Coronary artery (tissue), 2 donors: ENCODE data around the gene SMPD1.

Experiments
- DNase-seq: peaks from one replicate; pipeline ENCODE4 v3.0.0-alpha.2; 2017; ENCODE audit warnings: low spot score
- H3K27ac ChIP-seq, 2 donors: fragments of 200-600 bp; sonication (generic); one replicate each; pipeline ENCODE4 v1.5.1; 2016 to 2019
- H3K4me3 ChIP-seq: fragments of 200-600 bp; sonication (generic); 2 replicates; pipeline ENCODE4 v1.5.1; 2016; ENCODE audit warnings: mild to moderate bottlenecking, moderate library complexity
- TF ChIP-seq, protein P1 (sequence below): fragments of 200-600 bp; sonication (generic); IDR thresholded peaks from one replicate; pipeline ENCODE4 v1.5.1; 2019; ENCODE audit warnings: antibody characterized with exemption

SMPD1 gene

DNA sequence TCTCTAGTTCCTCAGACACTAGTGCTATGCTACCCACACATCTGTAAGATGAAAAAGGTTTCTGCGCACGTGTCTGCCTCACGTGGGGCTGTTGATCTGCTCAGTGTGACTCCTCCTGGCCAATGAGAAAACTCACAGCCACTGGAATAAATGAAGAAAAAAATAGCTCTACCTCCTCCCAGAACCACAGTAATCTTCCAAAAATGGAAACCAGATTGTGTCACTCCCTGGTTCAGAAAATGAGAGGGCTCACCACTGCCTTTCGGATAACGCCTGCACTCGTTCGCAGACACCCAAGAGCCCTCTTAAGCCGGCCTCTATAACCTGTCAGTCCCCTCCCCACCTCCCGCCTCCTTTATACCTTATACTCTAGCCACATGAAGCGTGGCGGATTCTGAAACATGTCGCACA lies 23.5 kb downstream of the SMPD1 start:
- TF ChIP-seq, protein P1, sequence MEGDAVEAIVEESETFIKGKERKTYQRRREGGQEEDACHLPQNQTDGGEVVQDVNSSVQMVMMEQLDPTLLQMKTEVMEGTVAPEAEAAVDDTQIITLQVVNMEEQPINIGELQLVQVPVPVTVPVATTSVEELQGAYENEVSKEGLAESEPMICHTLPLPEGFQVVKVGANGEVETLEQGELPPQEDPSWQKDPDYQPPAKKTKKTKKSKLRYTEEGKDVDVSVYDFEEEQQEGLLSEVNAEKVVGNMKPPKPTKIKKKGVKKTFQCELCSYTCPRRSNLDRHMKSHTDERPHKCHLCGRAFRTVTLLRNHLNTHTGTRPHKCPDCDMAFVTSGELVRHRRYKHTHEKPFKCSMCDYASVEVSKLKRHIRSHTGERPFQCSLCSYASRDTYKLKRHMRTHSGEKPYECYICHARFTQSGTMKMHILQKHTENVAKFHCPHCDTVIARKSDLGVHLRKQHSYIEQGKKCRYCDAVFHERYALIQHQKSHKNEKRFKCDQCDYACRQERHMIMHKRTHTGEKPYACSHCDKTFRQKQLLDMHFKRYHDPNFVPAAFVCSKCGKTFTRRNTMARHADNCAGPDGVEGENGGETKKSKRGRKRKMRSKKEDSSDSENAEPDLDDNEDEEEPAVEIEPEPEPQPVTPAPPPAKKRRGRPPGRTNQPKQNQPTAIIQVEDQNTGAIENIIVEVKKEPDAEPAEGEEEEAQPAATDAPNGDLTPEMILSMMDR: no peak
- H3K4me3 ChIP-seq: no peak overlapping the region
- H3K27ac ChIP-seq: no peak overlapping the region
- DNase-seq: no peak

DNA sequence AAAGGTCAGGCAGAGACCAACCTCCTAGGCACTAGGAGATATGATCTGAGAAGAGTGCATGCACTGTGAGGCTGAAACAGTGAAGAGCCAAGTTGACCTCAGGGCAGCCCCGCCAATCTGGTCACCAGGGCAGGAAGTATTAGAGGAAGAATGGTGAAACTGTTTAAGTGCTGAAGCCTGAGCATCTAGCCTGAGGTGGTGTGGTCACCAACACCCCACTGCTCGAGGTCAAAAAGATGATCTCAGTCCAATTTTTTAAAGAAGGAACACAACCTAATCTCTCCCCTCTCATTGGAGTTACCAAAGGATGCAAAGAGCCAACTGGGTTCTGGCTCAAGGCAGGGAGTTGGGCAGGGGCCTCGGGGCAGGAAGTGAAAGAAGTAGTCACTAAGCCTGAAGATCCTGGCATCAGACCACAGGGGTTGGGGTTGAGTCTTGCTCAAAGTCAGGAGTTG lies 24.6 kb downstream of the SMPD1 start:
- TF ChIP-seq, protein P1: no peak
- DNase-seq: no peak
- Histone ChIP-seq H3K27ac (no peak overlapping the region), H3K4me3 (no peak overlapping the region)

DNA sequence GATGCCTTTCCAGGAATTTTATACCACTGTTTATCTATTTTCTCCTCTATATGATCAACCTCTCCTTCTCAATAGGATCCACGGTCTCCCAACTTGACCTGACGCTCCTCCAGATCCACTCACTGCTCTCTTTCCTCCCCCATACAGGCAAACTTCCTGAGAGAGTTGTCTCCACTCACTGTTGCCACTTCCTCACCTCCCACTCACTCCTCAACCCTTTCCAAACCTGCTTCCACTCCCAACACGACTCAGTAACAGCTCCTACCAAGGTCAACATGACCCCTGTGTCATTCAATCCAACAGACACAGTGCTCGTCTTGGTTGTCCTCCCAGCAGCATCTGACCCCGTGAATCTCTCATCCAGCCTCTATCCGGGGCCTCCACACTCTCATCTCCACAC lies 25.5 kb downstream of the SMPD1 start:
- Histone ChIP-seq H3K4me3 (no peak overlapping the region), H3K27ac (no peak overlapping the region)
- TF ChIP-seq, protein P1: no peak
- DNase-seq: no peak

DNA sequence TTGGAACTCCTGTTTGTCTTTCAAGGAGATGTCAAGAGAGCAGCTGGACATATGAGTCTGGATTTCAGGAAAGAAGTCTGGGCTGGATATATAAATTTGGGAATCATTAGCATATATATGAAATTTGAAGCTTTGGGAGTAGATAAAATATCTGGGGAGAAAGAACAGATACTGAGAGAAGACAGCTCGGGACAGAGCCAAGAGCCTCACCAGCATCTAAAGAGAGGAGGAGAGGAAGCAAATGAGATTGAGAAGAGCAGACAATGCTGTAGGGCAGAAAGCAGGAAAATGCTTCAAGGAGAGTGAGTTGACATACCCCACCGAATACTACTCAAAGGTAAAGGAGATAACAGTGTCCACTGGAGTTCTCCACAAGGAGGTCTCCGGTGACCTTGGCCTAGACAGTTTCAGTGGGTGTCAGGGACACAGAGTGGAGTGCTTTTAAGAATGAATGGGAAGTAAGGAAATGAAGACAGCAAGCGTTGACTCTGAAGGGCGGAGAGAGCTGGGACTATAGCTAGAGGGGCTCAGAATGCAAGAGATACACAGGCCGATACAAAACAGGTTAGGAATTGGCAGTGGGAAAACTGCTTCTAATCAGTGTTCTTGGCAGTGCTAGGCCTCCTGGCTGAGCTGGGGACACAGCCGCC lies 27.8 kb downstream of the SMPD1 start:
- TF ChIP-seq, protein P1: no peak
- peak overlapping the region; percentile 90 for H3K4me3 ChIP-seq
- no peak for DNase-seq

DNA sequence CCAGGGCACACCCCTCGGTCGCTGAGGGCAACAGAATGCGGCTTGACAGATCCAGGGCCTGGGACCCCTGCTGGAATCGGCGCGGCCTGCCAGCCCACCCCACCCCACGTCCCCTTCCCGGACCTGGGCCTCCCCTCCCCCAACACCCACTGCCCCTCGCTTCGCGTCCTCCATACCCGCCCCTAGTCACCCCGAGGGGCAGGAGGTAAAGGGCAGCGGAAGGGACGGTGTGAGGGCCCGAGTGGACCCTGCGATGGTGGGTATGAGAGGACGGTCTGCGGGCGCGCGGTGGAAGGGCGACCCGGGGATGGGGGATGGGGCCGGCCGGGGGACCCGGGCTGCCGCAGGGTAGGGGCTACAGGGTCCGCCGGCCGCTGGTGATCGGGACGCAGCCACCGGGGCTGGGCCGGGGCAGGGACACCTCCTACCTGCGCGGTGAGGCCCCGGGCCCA lies 28.3 kb downstream of the SMPD1 start:
- H3K4me3 ChIP-seq: peak overlapping the region; percentile 90
- no peak for DNase-seq
- TF ChIP-seq, protein P1: no peak
- H3K27ac ChIP-seq: peak overlapping the region; percentile 78 to 97

More for the DNA sequence above, 27.8 kb downstream of the SMPD1 start:
- peak overlapping the region; percentile 78 to 97 for H3K27ac ChIP-seq

DNA sequence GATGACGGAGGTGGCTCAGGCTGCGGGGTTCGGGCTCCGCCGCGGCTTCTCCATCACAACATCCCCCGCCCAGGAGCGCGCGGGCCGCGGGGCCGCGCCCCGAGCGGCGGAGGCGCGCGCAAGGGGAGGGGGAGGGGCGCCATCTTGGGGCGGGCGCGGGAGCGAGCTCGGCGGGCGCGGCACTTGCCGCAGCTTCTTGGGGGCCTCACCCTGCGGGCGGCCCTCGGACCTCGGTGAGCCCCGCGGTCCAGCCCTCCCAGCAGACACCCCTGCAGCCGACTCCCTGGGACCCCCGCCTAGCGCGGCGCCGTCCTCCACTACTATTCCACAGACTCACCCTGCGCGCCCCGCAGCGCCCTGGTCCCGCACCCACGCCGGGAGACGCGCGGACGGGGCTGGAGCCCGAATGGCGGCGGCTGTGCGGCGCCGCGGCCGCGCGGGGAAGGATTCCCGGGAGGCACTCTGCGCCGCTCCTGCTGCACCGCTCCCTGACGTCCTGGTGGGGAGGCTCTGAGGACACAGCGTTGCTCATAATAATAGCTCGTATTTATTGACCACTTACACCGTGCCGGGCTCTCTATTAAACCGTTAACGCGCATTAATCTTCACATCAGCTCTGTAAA lies 28.8 kb downstream of the SMPD1 start, which contains the start of gene APBB1:
TSS of gene APBB1 (minus strand) at position 86 of the 623 bp plus-strand sequence. CDS start 7,747 bp downstream, outside the sequence.
- no peak for DNase-seq
- peak within 1 kb of the TSS; percentile 78 to 97 for H3K27ac ChIP-seq
- peak within 1 kb of the TSS; percentile 90 for H3K4me3 ChIP-seq
- TF ChIP-seq, protein P1: no peak

DNA sequence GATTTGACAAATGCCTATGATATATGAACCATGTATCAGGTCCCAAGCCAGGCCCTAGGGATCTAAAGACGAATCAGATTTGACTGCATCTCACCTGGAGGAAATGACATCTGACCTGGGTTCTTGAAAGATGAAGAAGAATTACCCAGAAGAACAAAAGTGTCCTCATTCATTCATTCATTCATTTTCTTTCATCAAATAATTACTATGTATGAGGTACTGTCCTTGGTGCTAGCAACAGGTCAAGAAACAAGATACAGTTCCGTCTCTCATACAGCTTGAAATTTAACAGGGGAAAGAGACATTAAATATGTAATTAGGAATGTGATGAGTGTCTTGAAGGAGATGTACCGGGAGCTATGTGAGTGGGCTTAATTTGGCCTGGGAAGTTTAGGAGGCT lies 30.4 kb downstream of the SMPD1 start:
- H3K4me3 ChIP-seq: no peak overlapping the region
- TF ChIP-seq, protein P1: no peak
- H3K27ac ChIP-seq: no peak overlapping the region
- DNase-seq: no peak
